Calu3 (cell line): ENCODE measurements around the gene BRI3. TPM values are rescaled to one million over a fixed set of nuclear protein-coding genes. Genes with fewer than 3 reads are reported as not detected.

Source experiments
- BruUV-seq: library from RNA; stranded (reverse); fragments of 400-500 nt; replicated peaks from 2 replicates; lab custom pipeline; 2021; lab: Mats Ljungman, UMichigan
- CTCF ChIA-PET: fragments of 300-600 bp; sonication (Branson Sonifier 250); formaldehyde crosslinking; loops from one replicate; lab custom pipeline; 2022; ENCODE audit warnings: antibody characterized with exemption; lab: Charles Lee
- DNase-seq: peaks from one replicate; pipeline ENCODE4 v3.0.0; 2022
- H3K27ac Mint-ChIP-seq: one replicate; pipeline ENCODE4 v1.8.0; 2022; ENCODE audit warnings: mixed read lengths; ENCODE audit not compliant: unreplicated experiment
- H3K27me3 Mint-ChIP-seq: one replicate; pipeline ENCODE4 v1.8.0; 2022; ENCODE audit warnings: mixed read lengths; ENCODE audit not compliant: unreplicated experiment
- H3K36me3 Mint-ChIP-seq: one replicate; pipeline ENCODE4 v1.8.0; 2022; ENCODE audit warnings: mild to moderate bottlenecking, moderate library complexity, mixed read lengths; ENCODE audit not compliant: insufficient read depth, unreplicated experiment
- H3K4me1 Mint-ChIP-seq: one replicate; pipeline ENCODE4 v1.8.0; 2022; ENCODE audit warnings: mild to moderate bottlenecking, low read depth, mixed read lengths; ENCODE audit not compliant: unreplicated experiment
- H3K4me3 Mint-ChIP-seq: one replicate; pipeline ENCODE4 v1.8.0; 2022; ENCODE audit warnings: mild to moderate bottlenecking, low read depth, moderate library complexity, mixed read lengths; ENCODE audit not compliant: unreplicated experiment
- H3K9me3 Mint-ChIP-seq: one replicate; pipeline ENCODE4 v1.8.0; 2022; ENCODE audit warnings: low read depth, mixed read lengths; ENCODE audit not compliant: unreplicated experiment
- intact Hi-C: fragments of 100-400 bp; cut with micrococcal nuclease; formaldehyde crosslinking; loops from one replicate; pipeline ENCODE4 v1.10.0; 2022; ENCODE audit not compliant: unreplicated experiment
- total RNA-seq: library from RNA; stranded (reverse); gene quantifications from 2 replicates; pipeline ENCODE4 v1.2.3, GENCODE V29; 2022
- TF ChIP-seq, protein P1 (sequence below): fragments of 200-600 bp; IDR thresholded peaks from one replicate; pipeline ENCODE4 v1.8.0; 2022; ENCODE audit warnings: antibody characterized with exemption; ENCODE audit not compliant: unreplicated experiment

Gene BRI3
- total RNA-seq, 1 experiment from 2014 or later, result 101 TPM

DNA sequence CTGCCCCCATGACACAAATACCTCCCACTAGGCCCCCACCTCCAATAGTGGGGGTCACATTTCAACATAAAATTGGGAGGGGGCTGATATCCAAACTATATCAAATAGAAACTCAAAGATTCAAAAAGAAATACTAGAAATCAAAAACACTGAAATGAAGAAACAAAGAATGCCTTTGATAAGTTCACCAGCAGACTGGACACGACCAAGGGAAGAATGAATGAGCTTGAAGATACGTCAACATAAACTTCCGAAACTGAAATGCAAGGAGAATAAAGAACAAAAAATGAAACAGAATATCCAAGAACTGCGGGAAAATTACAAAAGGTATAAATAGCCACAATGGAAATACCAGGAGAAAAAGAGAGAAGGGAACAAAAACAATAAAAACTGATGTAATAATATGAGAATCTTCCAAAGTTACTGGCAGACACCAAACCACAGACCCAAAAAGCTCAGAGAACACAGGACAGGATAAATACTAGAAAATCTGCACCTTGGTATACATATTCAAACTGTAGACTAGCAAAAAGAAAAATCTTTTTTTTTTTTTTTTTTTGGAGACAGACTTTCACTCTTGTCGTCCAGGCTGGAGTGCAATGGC is 49.5 kb downstream of the BRI3 start:
- peak overlapping the region; percentile 23 for H3K27ac Mint-ChIP-seq
- CTCF ChIA-PET, result no interaction called here
- no TSS peak for BruUV-seq
- TF ChIP-seq, protein P1, sequence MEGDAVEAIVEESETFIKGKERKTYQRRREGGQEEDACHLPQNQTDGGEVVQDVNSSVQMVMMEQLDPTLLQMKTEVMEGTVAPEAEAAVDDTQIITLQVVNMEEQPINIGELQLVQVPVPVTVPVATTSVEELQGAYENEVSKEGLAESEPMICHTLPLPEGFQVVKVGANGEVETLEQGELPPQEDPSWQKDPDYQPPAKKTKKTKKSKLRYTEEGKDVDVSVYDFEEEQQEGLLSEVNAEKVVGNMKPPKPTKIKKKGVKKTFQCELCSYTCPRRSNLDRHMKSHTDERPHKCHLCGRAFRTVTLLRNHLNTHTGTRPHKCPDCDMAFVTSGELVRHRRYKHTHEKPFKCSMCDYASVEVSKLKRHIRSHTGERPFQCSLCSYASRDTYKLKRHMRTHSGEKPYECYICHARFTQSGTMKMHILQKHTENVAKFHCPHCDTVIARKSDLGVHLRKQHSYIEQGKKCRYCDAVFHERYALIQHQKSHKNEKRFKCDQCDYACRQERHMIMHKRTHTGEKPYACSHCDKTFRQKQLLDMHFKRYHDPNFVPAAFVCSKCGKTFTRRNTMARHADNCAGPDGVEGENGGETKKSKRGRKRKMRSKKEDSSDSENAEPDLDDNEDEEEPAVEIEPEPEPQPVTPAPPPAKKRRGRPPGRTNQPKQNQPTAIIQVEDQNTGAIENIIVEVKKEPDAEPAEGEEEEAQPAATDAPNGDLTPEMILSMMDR, result no peak
- peaks cover 35% of the 10 kb centered on the region for H3K36me3 Mint-ChIP-seq
- H3K4me3 Mint-ChIP-seq, result no peak overlapping the region
- no peak for DNase-seq
- no peaks in the 10 kb centered on the region for H3K9me3 Mint-ChIP-seq
- intact Hi-C loops, result no loop called here
- no peaks in the 10 kb centered on the region for H3K27me3 Mint-ChIP-seq
- no peaks in the 10 kb centered on the region for H3K4me1 Mint-ChIP-seq

GRCh38 chr7:98334081-98334480 is 52.6 kb downstream of the BRI3 start:
- intact Hi-C loops, result no loop called here
- no peaks in the 10 kb centered on the region for H3K27me3 Mint-ChIP-seq
- TF ChIP-seq, protein P1, result no peak
- no peaks in the 10 kb centered on the region for H3K9me3 Mint-ChIP-seq
- DNase-seq, result no peak
- no peak overlapping the region for H3K27ac Mint-ChIP-seq
- BruUV-seq, result no TSS peak
- H3K4me3 Mint-ChIP-seq, result no peak overlapping the region
- H3K4me1 Mint-ChIP-seq, result no peaks in the 10 kb centered on the region
- CTCF ChIA-PET, result no interaction called here
- peaks cover 30% of the 10 kb centered on the region for H3K36me3 Mint-ChIP-seq

GRCh38 chr7:98335411-98335977 is 54.0 kb downstream of the BRI3 start:
- CTCF ChIA-PET, result no interaction called here
- no TSS peak for BruUV-seq
- Mint-ChIP-seq H3K27ac (peak overlapping the region; percentile 10), H3K4me1 (no peaks in the 10 kb centered on the region), H3K36me3 (peaks cover 25% of the 10 kb centered on the region), H3K9me3 (no peaks in the 10 kb centered on the region), H3K27me3 (no peaks in the 10 kb centered on the region), H3K4me3 (no peak overlapping the region)
- TF ChIP-seq, protein P1, result no peak
- intact Hi-C loops, result no loop called here
- DNase-seq, result no peak

- Mint-ChIP-seq H3K9me3 (no peaks in the 10 kb centered on the region), H3K36me3 (peaks cover 14% of the 10 kb centered on the region), H3K4me3 (no peak overlapping the region), H3K27me3 (no peaks in the 10 kb centered on the region), H3K27ac (no peak overlapping the region), H3K4me1 (no peaks in the 10 kb centered on the region)
- CTCF ChIA-PET, result no interaction called here
- intact Hi-C loops, result no loop called here
- no peak for DNase-seq
- TF ChIP-seq, protein P1, result no peak
- no TSS peak for BruUV-seq
Measured at GRCh38 chr7:98338441-98338840, 57.0 kb downstream of the BRI3 start.
